GM23338 (cell line): ENCODE data around the gene TGFBI. TPM values are rescaled to one million over a fixed set of nuclear protein-coding genes. Genes with fewer than 3 reads are reported as not detected.

Experiments used
- ATAC-seq: fragments of 200-7000 bp; cut with Tn5 transposase; 3 replicates; pipeline ENCODE4 v1.9.1; 2020
- DNase-seq: peaks from one replicate; pipeline ENCODE4 v3.0.0-alpha.2; 2015; ENCODE audit warnings: low spot score
- H2AFZ ChIP-seq: fragments of 200-600 bp; sonication (generic); 2 replicates; pipeline ENCODE4 v1.8.0; 2016; ENCODE audit warnings: antibody characterized with exemption, mild to moderate bottlenecking, moderate library complexity
- H3F3A ChIP-seq: fragments of 200-600 bp; sonication (generic); replicated peaks from 2 replicates; pipeline ENCODE4 v1.8.0; 2017; ENCODE audit warnings: antibody characterized with exemption, mixed run types, low read depth
- H3K27ac ChIP-seq: fragments of 200-600 bp; sonication (generic); 2 replicates; pipeline ENCODE4 v1.6.1; 2016; ENCODE audit warnings: low read depth
- H3K27me3 ChIP-seq: fragments of 200-600 bp; sonication (generic); 2 replicates; pipeline ENCODE4 v1.8.0; 2016; ENCODE audit warnings: mild to moderate bottlenecking, mixed run types, moderate library complexity; ENCODE audit not compliant: insufficient read depth
- H3K36me3 ChIP-seq: fragments of 200-600 bp; sonication (generic); 2 replicates; pipeline ENCODE4 v1.8.0; 2016; ENCODE audit warnings: mild to moderate bottlenecking; ENCODE audit not compliant: insufficient read depth
- H3K4me1 ChIP-seq: fragments of 200-600 bp; sonication (generic); 2 replicates; pipeline ENCODE4 v1.8.0; 2016; ENCODE audit warnings: mild to moderate bottlenecking, moderate library complexity; ENCODE audit not compliant: insufficient read depth
- H3K4me2 ChIP-seq: fragments of 200-600 bp; sonication (generic); 2 replicates; pipeline ENCODE4 v1.7.1; 2017; ENCODE audit warnings: mixed run types
- H3K4me3 ChIP-seq: fragments of 200-600 bp; sonication (generic); 2 replicates; pipeline ENCODE4 v1.6.1; 2016; ENCODE audit warnings: mixed run types
- H3K79me2 ChIP-seq: fragments of 200-600 bp; sonication (generic); replicated peaks from 2 replicates; pipeline ENCODE4 v1.8.0; 2017; ENCODE audit warnings: mild to moderate bottlenecking; ENCODE audit not compliant: insufficient read depth
- H3K9me2 ChIP-seq: fragments of 200-600 bp; sonication (generic); 2 replicates; pipeline ENCODE4 v1.8.0; 2017; ENCODE audit not compliant: insufficient read depth
- H4K20me1 ChIP-seq: fragments of 200-600 bp; sonication (generic); replicated peaks from 2 replicates; pipeline ENCODE4 v1.8.0; 2017; ENCODE audit warnings: mild to moderate bottlenecking; ENCODE audit not compliant: insufficient read depth
- H3K27ac Mint-ChIP-seq: 2 replicates; pipeline ENCODE4 v1.8.0; 2020; ENCODE audit warnings: inconsistent platforms, mild to moderate bottlenecking, moderate library complexity, mixed read lengths
- H3K27me3 Mint-ChIP-seq: 3 replicates; pipeline ENCODE4 v1.8.0; 2022; ENCODE audit warnings: low read depth, mild to moderate bottlenecking, moderate library complexity, mixed read lengths, inconsistent platforms; ENCODE audit not compliant: insufficient read depth, poor library complexity
- H3K36me3 Mint-ChIP-seq: 3 replicates; pipeline ENCODE4 v1.8.0; 2021; ENCODE audit warnings: low read depth, mild to moderate bottlenecking, inconsistent platforms, moderate library complexity, mixed read lengths
- H3K4me1 Mint-ChIP-seq: 3 replicates; pipeline ENCODE4 v1.8.0; 2020; ENCODE audit warnings: mild to moderate bottlenecking, inconsistent platforms, mixed read lengths
- H3K4me3 Mint-ChIP-seq: 3 replicates; pipeline ENCODE4 v1.8.0; 2021; ENCODE audit warnings: moderate library complexity, mild to moderate bottlenecking, inconsistent platforms, mixed read lengths
- H3K9me3 Mint-ChIP-seq: 3 replicates; pipeline ENCODE4 v1.8.0; 2020; ENCODE audit warnings: moderate library complexity, mild to moderate bottlenecking, inconsistent platforms, mixed read lengths
- CREB1 ChIP-seq: fragments of 250-450 bp; sonication (Bioruptor Pico); IDR thresholded peaks from 2 replicates; pipeline ENCODE4 v1.5.0; 2020; ENCODE audit warnings: low read depth, mild to moderate bottlenecking, moderate library complexity
- CTCF ChIP-seq, 2 experiments: fragments of 200-600 bp in 1 of 2; sonication (generic) in 1 of 2; conservative IDR thresholded peaks; 2 replicates each; pipeline versions ENCODE4 v1.5.1 to v1.6.1; 2016 to 2017; ENCODE audit warnings: antibody characterized with exemption in 2 of 2, low read depth in 2 of 2, mild to moderate bottlenecking in 2 of 2, moderate library complexity in 1 of 2
- EZH2 ChIP-seq: fragments of 200-600 bp; sonication (generic); IDR thresholded peaks from one replicate; pipeline ENCODE4 v1.8.0; 2017; ENCODE audit warnings: antibody characterized with exemption, mild to moderate bottlenecking, low read depth; ENCODE audit not compliant: unreplicated experiment
- EZH2phosphoT487 ChIP-seq: fragments of 200-600 bp; sonication (generic); IDR thresholded peaks from one replicate; pipeline ENCODE4 v1.8.1; 2018; ENCODE audit warnings: antibody characterized with exemption; ENCODE audit not compliant: unreplicated experiment
- JUNB ChIP-seq: IDR thresholded peaks from one replicate; pipeline ENCODE4 v1.6.1; 2016; ENCODE audit warnings: antibody characterized with exemption; ENCODE audit not compliant: unreplicated experiment
- NANOG ChIP-seq: IDR thresholded peaks from 2 replicates; pipeline ENCODE4 v1.6.1; 2016; ENCODE audit warnings: antibody characterized with exemption, borderline replicate concordance
- POLR2AphosphoS5 ChIP-seq: IDR thresholded peaks from 2 replicates; pipeline ENCODE4 v1.6.1; 2016; ENCODE audit warnings: antibody characterized with exemption, low read depth
- REST ChIP-seq: IDR thresholded peaks from one replicate; pipeline ENCODE4 v1.6.1; 2018; ENCODE audit warnings: antibody characterized with exemption; ENCODE audit not compliant: unreplicated experiment
- STAT1 ChIP-seq: IDR thresholded peaks from one replicate; pipeline ENCODE4 v1.6.1; 2016; ENCODE audit warnings: antibody characterized with exemption; ENCODE audit not compliant: unreplicated experiment
- ZNF114 ChIP-seq: fragments of 250-450 bp; sonication (Bioruptor Pico); IDR thresholded peaks from 2 replicates; pipeline ENCODE4 v1.5.0; 2020; ENCODE audit warnings: mild to moderate bottlenecking, moderate library complexity
- ZNF331 ChIP-seq: fragments of 250-450 bp; sonication (Bioruptor Pico); IDR thresholded peaks from 2 replicates; pipeline ENCODE4 v1.5.0; 2020; ENCODE audit warnings: low read depth, mild to moderate bottlenecking, moderate library complexity
- ZNF462 ChIP-seq: fragments of 250-450 bp; sonication (Bioruptor Pico); IDR thresholded peaks from 2 replicates; pipeline ENCODE4 v1.5.0; 2020; ENCODE audit warnings: mild to moderate bottlenecking, moderate library complexity
- polyA plus RNA-seq: library from polyadenylated mRNA; unstranded; fragments of >200 nt; fragmentation: Nextera tagmentation; extraction: Ambion mirVana; gene quantifications from 2 replicates; pipeline ENCODE4 v1.2.1, GENCODE V29; 2016
- total RNA-seq: library from RNA; depleted of rRNA; stranded (reverse); fragments of >200 nt; shearing (Covaris generic); gene quantifications from 2 replicates; pipeline ENCODE4 v1.2.3, GENCODE V29; 2014
- TF ChIP-seq, protein P1 (sequence below): IDR thresholded peaks from 2 replicates; pipeline ENCODE4 v1.6.1; 2016; ENCODE audit warnings: antibody characterized with exemption

Gene TGFBI
- total and polyA plus RNA-seq, 2 experiments from 2014 or later = 8.9 to 9.4 TPM

GRCh38 chr5:136027311-136027710 is 1.5 kb upstream of the TGFBI start:
- Mint-ChIP-seq H3K4me3 (no peak overlapping the region), H3K9me3 (no peaks in the 10 kb centered on the region), H3K36me3 (no peaks in the 10 kb centered on the region), H3K4me1 (peaks cover 9% of the 10 kb centered on the region; the same call in 2 of the 3 replicates), H3K27me3 (peaks cover 33% of the 10 kb centered on the region), H3K27ac (no peak overlapping the region)
- Histone ChIP-seq H3F3A (no peaks in the 10 kb centered on the region), H3K36me3 (no peaks in the 10 kb centered on the region), H3K27me3 (peaks cover 43% of the 10 kb centered on the region), H3K4me2 (no peak overlapping the region), H3K27ac (no peak overlapping the region), H3K4me1 (peaks cover 2% of the 10 kb centered on the region; the same call in 1 of the 2 replicates), H3K4me3 (no peak overlapping the region), H3K9me2 (no peaks in the 10 kb centered on the region), H4K20me1 (no peaks in the 10 kb centered on the region; the same call in 1 of the 2 replicates), H3K79me2 (no peaks in the 10 kb centered on the region), H2AFZ (no peak overlapping the region)
- no peak for ATAC-seq
- TF ChIP-seq REST (no peak), CTCF (conservative IDR thresholded peaks at IDR 0.05; ENCODE audit: low read depth in 2 of 2) (no peak), EZH2 (no peak), NANOG (no peak), EZH2phosphoT487 (no peak), CREB1 (CRISPR knock-in tag) (no peak), ZNF462 (CRISPR knock-in tag) (no peak), ZNF114 (CRISPR knock-in tag) (no peak), POLR2AphosphoS5 (no peak), STAT1 (no peak), JUNB (no peak), ZNF331 (CRISPR knock-in tag) (no peak)
- TF ChIP-seq, protein P1, sequence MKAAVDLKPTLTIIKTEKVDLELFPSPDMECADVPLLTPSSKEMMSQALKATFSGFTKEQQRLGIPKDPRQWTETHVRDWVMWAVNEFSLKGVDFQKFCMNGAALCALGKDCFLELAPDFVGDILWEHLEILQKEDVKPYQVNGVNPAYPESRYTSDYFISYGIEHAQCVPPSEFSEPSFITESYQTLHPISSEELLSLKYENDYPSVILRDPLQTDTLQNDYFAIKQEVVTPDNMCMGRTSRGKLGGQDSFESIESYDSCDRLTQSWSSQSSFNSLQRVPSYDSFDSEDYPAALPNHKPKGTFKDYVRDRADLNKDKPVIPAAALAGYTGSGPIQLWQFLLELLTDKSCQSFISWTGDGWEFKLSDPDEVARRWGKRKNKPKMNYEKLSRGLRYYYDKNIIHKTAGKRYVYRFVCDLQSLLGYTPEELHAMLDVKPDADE = no peak
- no peak for DNase-seq
